ENCODE results near the gene HMGCS2.
A peak's percentile ranks its signal among the peaks of the same experiment; 100 is the strongest.
"Not testable (repeated sequence)": the region's sequence is repeated elsewhere in the genome, so short reads cannot be mapped to it uniquely, and the experiment has no call there.

The HMGCS2 gene

GRCh38 chr1:119731741-119732430, 36.8 kb downstream of the HMGCS2 start:
- DNase-seq (ENCODE audit: low spot score), result no peak

GRCh38 chr1:119731060-119731459, 37.6 kb downstream of the HMGCS2 start:
- no peak for DNase-seq (ENCODE audit: low spot score)

- DNase-seq (ENCODE audit: low spot score), result no peak
These were observed 39.7 kb downstream of the HMGCS2 start for GRCh38 chr1:119729044-119729443.

- DNase-seq (ENCODE audit: low spot score), result no peak
These were observed 40.7 kb downstream of the HMGCS2 start for GRCh38 chr1:119727991-119728390.

- DNase-seq (ENCODE audit: low spot score), result no peak
These were observed 43.1 kb downstream of the HMGCS2 start for GRCh38 chr1:119725626-119726025.

GRCh38 chr1:119724611-119725218, 44.0 kb downstream of the HMGCS2 start:
- DNase-seq (ENCODE audit: low spot score), result no peak

- no peak for DNase-seq (ENCODE audit: low spot score)
These were observed 46.8 kb downstream of the HMGCS2 start for GRCh38 chr1:119721896-119722295.

GRCh38 chr1:119720866-119721440, 47.8 kb downstream of the HMGCS2 start:
- DNase-seq (ENCODE audit: low spot score), result no peak

- no peak for DNase-seq (ENCODE audit: low spot score)
These were observed 49.7 kb downstream of the HMGCS2 start for GRCh38 chr1:119718972-119719371.

GRCh38 chr1:119718409-119718808, 50.3 kb downstream of the HMGCS2 start:
- DNase-seq (ENCODE audit: low spot score), result no peak

GRCh38 chr1:119715542-119715941, 53.2 kb downstream of the HMGCS2 start:
- DNase-seq (ENCODE audit: low spot score), result no peak

- DNase-seq (ENCODE audit: low spot score), result no peak
These were observed 54.1 kb downstream of the HMGCS2 start for GRCh38 chr1:119714583-119714982.

GRCh38 chr1:119713749-119714456, 54.8 kb downstream of the HMGCS2 start:
- no peak for DNase-seq (ENCODE audit: low spot score)

- no peak for DNase-seq (ENCODE audit: low spot score)
These were observed 55.5 kb downstream of the HMGCS2 start for GRCh38 chr1:119713039-119713748.

GRCh38 chr1:119712342-119713038, 56.2 kb downstream of the HMGCS2 start:
- peak; percentile 62 for DNase-seq (ENCODE audit: low spot score)

- peak; percentile 71 for DNase-seq (ENCODE audit: low spot score)
These were observed 56.8 kb downstream of the HMGCS2 start, which contains the start of gene PHGDH for GRCh38 chr1:119711804-119712341. PHGDH (plus strand) TSS chr1:119711934; CDS start chr1:119712023, 89 bp downstream.

- not testable (repeated sequence) for DNase-seq (ENCODE audit: low spot score)
These were observed 57.3 kb downstream of the HMGCS2 start for GRCh38 chr1:119711356-119711803.

GRCh38 chr1:119706599-119706998, 62.1 kb downstream of the HMGCS2 start:
- not testable (repeated sequence) for DNase-seq (ENCODE audit: low spot score)

GRCh38 chr1:119703666-119704450, 64.8 kb downstream of the HMGCS2 start:
- no peak for DNase-seq (ENCODE audit: low spot score)

GRCh38 chr1:119702384-119702783, 66.3 kb downstream of the HMGCS2 start:
- no peak for DNase-seq (ENCODE audit: low spot score)

Measured in activated CD4-positive, alpha-beta T cell treated with anti-CD3 and anti-CD28 coated beads, Interleukin-2, Interleukin-4, amounts not matched to agents 100 ng/mL and 50 ng/mL, durations not matched to agents 16 hours and 8 hours (primary cell).